Keratinocyte (primary cell): ENCODE results near the gene NACAD. TPM values are rescaled to one million over a fixed set of nuclear protein-coding genes. Genes with fewer than 3 reads are reported as not detected.

Source experiments
- DNase-seq: peaks from one replicate; pipeline ENCODE4 v3.0.0-alpha.2; 2011; ENCODE audit warnings: low read depth, missing footprints, low spot score
- FAIRE-seq: peaks from 2 replicates; lab custom pipeline; 2011; peaks lifted over from hg19 to GRCh38; lab: Jason Lieb, UNC
- H2AFZ ChIP-seq: 2 replicates; pipeline ENCODE4 v1.6.0; 2012; ENCODE audit warnings: low read length, control low read depth, inconsistent platforms; ENCODE audit not compliant: control insufficient read depth
- H3K27ac ChIP-seq: 2 replicates; pipeline ENCODE4 v1.5.1; 2011; ENCODE audit warnings: low read length; ENCODE audit not compliant: control insufficient read depth, insufficient read depth
- H3K27me3 ChIP-seq: 3 replicates; pipeline ENCODE4 v1.6.0; 2011; ENCODE audit warnings: low read length; ENCODE audit not compliant: control insufficient read depth, insufficient read depth; ENCODE audit errors: extremely low read depth
- H3K36me3 ChIP-seq, 2 experiments: 2 replicates in 1 of 2; 3 replicates in 1 of 2; pipeline ENCODE4 v1.5.1; 2011; ENCODE audit warnings: low read length in 2 of 2, mild to moderate bottlenecking in 1 of 2; ENCODE audit not compliant: control insufficient read depth in 2 of 2, insufficient read depth in 2 of 2; ENCODE audit errors: extremely low read depth in 1 of 2
- H3K4me1 ChIP-seq: 3 replicates; pipeline ENCODE4 v1.5.1; 2011; ENCODE audit warnings: low read length; ENCODE audit not compliant: control insufficient read depth, insufficient read depth; ENCODE audit errors: extremely low read depth
- H3K4me2 ChIP-seq: 3 replicates; pipeline ENCODE4 v1.6.0; 2011; ENCODE audit warnings: low read depth, low read length; ENCODE audit not compliant: control insufficient read depth, insufficient read depth; ENCODE audit errors: extremely low read depth
- H3K4me3 ChIP-seq, 3 experiments: fragments of 200-600 bp in 1 of 3; sonication (generic) in 1 of 3; 2 replicates in 2 of 3; 3 replicates in 1 of 3; pipeline ENCODE4 v1.5.1; 2011 to 2016; ENCODE audit warnings: low read length in 3 of 3, mild to moderate bottlenecking in 3 of 3, control low read depth in 2 of 3, inconsistent platforms in 1 of 3, low read depth in 1 of 3, mixed read lengths in 1 of 3, mixed run types in 1 of 3, moderate library complexity in 1 of 3; ENCODE audit not compliant: control insufficient read depth in 2 of 3, insufficient read depth in 2 of 3; ENCODE audit errors: extremely low read depth in 1 of 3
- H3K79me2 ChIP-seq: 2 replicates; pipeline ENCODE4 v1.6.0; 2012; ENCODE audit warnings: low read length; ENCODE audit not compliant: control insufficient read depth, insufficient read depth
- H3K9ac ChIP-seq: 3 replicates; pipeline ENCODE4 v1.6.0; 2011; ENCODE audit warnings: low read length; ENCODE audit not compliant: control insufficient read depth, insufficient read depth; ENCODE audit errors: extremely low read depth
- H3K9me1 ChIP-seq: 3 replicates; pipeline ENCODE4 v1.6.0; 2011; ENCODE audit warnings: low read length; ENCODE audit not compliant: control insufficient read depth, insufficient read depth; ENCODE audit errors: extremely low read depth
- H3K9me3 ChIP-seq: 2 replicates; pipeline ENCODE4 v1.5.1; 2012; ENCODE audit warnings: low read depth, low read length; ENCODE audit not compliant: control insufficient read depth
- H4K20me1 ChIP-seq: 3 replicates; pipeline ENCODE4 v1.6.0; 2011; ENCODE audit warnings: low read length; ENCODE audit not compliant: control insufficient read depth, insufficient read depth; ENCODE audit errors: extremely low read depth
- EZH2 ChIP-seq: IDR thresholded peaks from one replicate; pipeline ENCODE4 v1.6.1; 2012; ENCODE audit warnings: inconsistent platforms, mild to moderate bottlenecking, low read length, moderate library complexity
- dilution Hi-C: fragments of 300-500 bp; cut with MboI; formaldehyde crosslinking; loops from one replicate; pipeline ENCODE4 v1.7.0; 2020; ENCODE audit warnings: low sequenced_read_pairs; ENCODE audit not compliant: extremely low pct_ligation_motif_present
- polyA plus RNA-seq, 5 experiments: library from polyadenylated mRNA; depleted of rRNA in 3 of 5; stranded (reverse) in 3 of 5; stranded (forward) in 1 of 5; unstranded in 1 of 5; fragments of >200 nt; gene quantifications; 1 replicate in 1 of 5; 2 replicates in 3 of 5; 3 replicates in 1 of 5; pipeline versions ENCODE4 v1.2.1 to v1.2.3, GENCODE V29; 2011 to 2012; ENCODE audit warnings: missing spikeins in 2 of 5, low read depth in 1 of 5, low replicate concordance in 1 of 5
- small RNA-seq, 3 experiments: library from RNA; depleted of rRNA; stranded (forward); fragments of <200 nt; gene quantifications; one replicate each; pipeline ENCODE3, GENCODE V24; 2012; ENCODE audit warnings: low read depth in 3 of 3, low replicate concordance in 1 of 3; ENCODE audit not compliant: insufficient read length in 3 of 3
- TF ChIP-seq, protein P1 (sequence below), 3 experiments: IDR thresholded peaks in 1 of 3; conservative IDR thresholded peaks in 1 of 3; optimal IDR thresholded peaks in 1 of 3; 2 replicates in 2 of 3; 3 replicates in 1 of 3; pipeline versions ENCODE3 to v1.5.1; 2011; ENCODE audit warnings: low read length in 3 of 3, mild to moderate bottlenecking in 3 of 3, moderate library complexity in 2 of 3, control low read depth in 1 of 3, inconsistent platforms in 1 of 3; ENCODE audit not compliant: insufficient read depth in 2 of 3; ENCODE audit errors: extremely low read depth in 1 of 3

Gene NACAD
- polyA plus RNA-seq, 1 donor (not counting 4 experiments of a cell fraction or from before 2014, with no cell fraction given): 0.14 TPM

DNA sequence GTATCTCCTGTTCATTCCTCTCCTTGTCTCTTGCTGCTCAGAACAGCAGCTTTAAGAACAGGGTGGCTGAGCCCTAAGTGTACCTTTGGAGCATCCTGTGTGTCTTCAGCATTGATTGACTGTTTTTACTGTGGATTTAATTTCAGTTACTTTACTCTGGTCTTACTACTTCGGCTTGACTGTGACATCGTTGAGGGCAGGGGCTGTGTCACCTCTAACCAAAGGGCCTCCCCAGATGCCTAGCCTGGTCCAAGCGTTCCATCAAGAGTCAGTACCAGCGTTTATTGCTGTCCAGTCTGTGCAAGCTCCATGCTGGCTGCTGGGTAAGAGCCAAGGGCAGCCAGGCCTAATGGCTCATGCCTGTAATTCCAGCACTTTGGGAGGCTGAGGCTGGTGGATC, 56.3 kb downstream of the NACAD start:
- Histone ChIP-seq H4K20me1 (no peaks in the 10 kb centered on the region), H3K27ac (no peak overlapping the region), H3K79me2 (peaks cover 58% of the 10 kb centered on the region), H3K9ac (no peak overlapping the region), H3K4me1 (peaks cover 40% of the 10 kb centered on the region), H3K9me3 (no peaks in the 10 kb centered on the region), H3K36me3 (peaks cover 4 to 10% of the 10 kb centered on the region in 2 experiments), H3K4me2 (no peak overlapping the region), H3K27me3 (no peaks in the 10 kb centered on the region), H2AFZ (no peak overlapping the region), H3K4me3 (no peak overlapping the region), H3K9me1 (peaks cover 2% of the 10 kb centered on the region)
- TF ChIP-seq, protein P1, sequence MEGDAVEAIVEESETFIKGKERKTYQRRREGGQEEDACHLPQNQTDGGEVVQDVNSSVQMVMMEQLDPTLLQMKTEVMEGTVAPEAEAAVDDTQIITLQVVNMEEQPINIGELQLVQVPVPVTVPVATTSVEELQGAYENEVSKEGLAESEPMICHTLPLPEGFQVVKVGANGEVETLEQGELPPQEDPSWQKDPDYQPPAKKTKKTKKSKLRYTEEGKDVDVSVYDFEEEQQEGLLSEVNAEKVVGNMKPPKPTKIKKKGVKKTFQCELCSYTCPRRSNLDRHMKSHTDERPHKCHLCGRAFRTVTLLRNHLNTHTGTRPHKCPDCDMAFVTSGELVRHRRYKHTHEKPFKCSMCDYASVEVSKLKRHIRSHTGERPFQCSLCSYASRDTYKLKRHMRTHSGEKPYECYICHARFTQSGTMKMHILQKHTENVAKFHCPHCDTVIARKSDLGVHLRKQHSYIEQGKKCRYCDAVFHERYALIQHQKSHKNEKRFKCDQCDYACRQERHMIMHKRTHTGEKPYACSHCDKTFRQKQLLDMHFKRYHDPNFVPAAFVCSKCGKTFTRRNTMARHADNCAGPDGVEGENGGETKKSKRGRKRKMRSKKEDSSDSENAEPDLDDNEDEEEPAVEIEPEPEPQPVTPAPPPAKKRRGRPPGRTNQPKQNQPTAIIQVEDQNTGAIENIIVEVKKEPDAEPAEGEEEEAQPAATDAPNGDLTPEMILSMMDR (optimal IDR thresholded peaks at IDR 0.05 in 1 of 3, IDR thresholded peaks at IDR 0.05 in 1 of 3, conservative IDR thresholded peaks at IDR 0.05 in 1 of 3; ENCODE audit: extremely low read depth in 1 of 3, insufficient read depth in 2 of 3, low read length in 3 of 3): no peak
- no peak for TF ChIP-seq EZH2
- dilution Hi-C loops: no loop called here
- no peak for DNase-seq
- FAIRE-seq: no peak

DNA sequence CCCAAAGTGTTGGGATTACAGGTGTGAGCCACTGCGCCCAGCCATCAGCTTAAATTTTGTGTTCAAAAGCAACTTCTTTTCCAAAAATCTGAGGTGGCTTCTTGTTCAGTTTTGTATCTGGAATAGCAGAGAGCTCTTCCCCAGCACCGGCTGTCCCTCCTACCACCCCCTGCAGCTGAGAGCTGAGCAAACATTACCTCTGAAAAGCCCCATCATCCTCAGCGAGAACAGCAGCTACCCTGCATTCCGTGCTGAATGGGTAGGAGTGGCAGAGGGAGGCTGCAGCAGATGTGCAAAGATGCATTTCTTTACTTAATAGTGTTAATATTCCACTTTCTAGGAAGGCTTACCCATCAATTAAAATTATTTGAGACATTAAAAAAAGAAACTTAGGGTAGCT, 56.9 kb downstream of the NACAD start:
- Histone ChIP-seq H3K27ac (no peak overlapping the region), H3K79me2 (peaks cover 54% of the 10 kb centered on the region), H4K20me1 (peaks cover 2% of the 10 kb centered on the region), H3K4me2 (no peak overlapping the region), H2AFZ (no peak overlapping the region), H3K9ac (no peak overlapping the region), H3K9me1 (peaks cover 2% of the 10 kb centered on the region), H3K9me3 (no peaks in the 10 kb centered on the region), H3K27me3 (no peaks in the 10 kb centered on the region), H3K36me3 (peaks cover 4 to 10% of the 10 kb centered on the region in 2 experiments), H3K4me3 (no peak overlapping the region), H3K4me1 (peaks cover 46% of the 10 kb centered on the region)
- dilution Hi-C loops: no loop called here
- DNase-seq (no peak), FAIRE-seq (no peak)
- no peak for TF ChIP-seq EZH2
- TF ChIP-seq, protein P1 (optimal IDR thresholded peaks at IDR 0.05 in 1 of 3, IDR thresholded peaks at IDR 0.05 in 1 of 3, conservative IDR thresholded peaks at IDR 0.05 in 1 of 3; ENCODE audit: extremely low read depth in 1 of 3, insufficient read depth in 2 of 3, low read length in 3 of 3): no peak

Small RNA genes lying within 50 kb of the gene (small RNA-seq; reads per million reads assigned to genes)
- gene SNORA5A (4.6 to 29.4 (median 5.3) reads per million in 3 experiments), gene SNORA5B (0 reads per million in 3 experiments), gene SNORA5C (1.0 to 11.8 (median 2.7) reads per million in 3 experiments)

Other genes with a start within 250 kb of the NACAD start
- gene H2AZ2, start 240.9 kb downstream of the NACAD start, polyA plus RNA-seq: 62.6 to 139 TPM (median 131 TPM) in 3 replicates
- gene PURB, start 203.4 kb downstream of the NACAD start, polyA plus RNA-seq: 5.1 to 7.7 TPM (median 5.7 TPM) in 3 replicates
- gene MYO1G, start 110.0 kb downstream of the NACAD start, polyA plus RNA-seq: 0.02 to 0.13 TPM (median 0.03 TPM) in 3 replicates
- gene CCM2, start 88.8 kb downstream of the NACAD start, polyA plus RNA-seq: 44.8 to 70.0 TPM (median 57.5 TPM) in 3 replicates
- 88.2 to 115 TPM (median 90.5 TPM) in 3 replicates for gene TBRG4, start 22.7 kb upstream of the NACAD start, polyA plus RNA-seq
- gene RAMP3, start 68.8 kb upstream of the NACAD start, polyA plus RNA-seq: not detected in 3 replicates